ENCODE data around the gene ADAMTS17. TPM values are rescaled to one million over a fixed set of nuclear protein-coding genes. Genes with fewer than 3 reads are reported as not detected.
"Not testable (repeated sequence)": the region's sequence is repeated elsewhere in the genome, so short reads cannot be mapped to it uniquely, and the experiment has no call there.

The ADAMTS17 gene
- polyA plus RNA-seq, 4 donors, result 0.45 to 3.1 (median 1.2) TPM

GRCh38 chr15:100343251-100343650, 1.5 kb upstream of the ADAMTS17 start:
- Histone ChIP-seq H3K9me3 (ENCODE audit: control insufficient read depth in 2 of 2, insufficient read depth in 1 of 2, low read depth in 1 of 2, low read length in 1 of 2) (no peaks in the 10 kb centered on the region), H3K4me3 (ENCODE audit: low read depth in 1 of 3, low read length in 3 of 3) (no peak overlapping the region), H3K4me1 (ENCODE audit: control insufficient read depth in 3 of 3, insufficient read depth in 2 of 3, low read depth in 1 of 3, low read length in 2 of 3) (peaks cover 0 to 5% (median 0%) of the 10 kb centered on the region in 3 donors), H3K36me3 (ENCODE audit: control insufficient read depth in 3 of 3, insufficient read depth in 2 of 3, low read depth in 1 of 3, low read length in 3 of 3) (no peaks in the 10 kb centered on the region), H3K27me3 (ENCODE audit: control insufficient read depth in 3 of 3, insufficient read depth in 3 of 3, low read length in 3 of 3) (peaks cover 0 to 20% (median 0%) of the 10 kb centered on the region in 3 donors), H3K27ac (ENCODE audit: low read depth in 1 of 3, low read length in 2 of 3) (no peak overlapping the region)
- WGBS, 3 donors, result 88 to 94% (median 93%) methylated on average over 3 of the region's 3 CpGs
- no peak for DNase-seq
- FAIRE-seq, result no peak

GRCh38 chr15:100341239-100341749, 481 bp downstream of the ADAMTS17 start:
- Histone ChIP-seq H3K27ac (ENCODE audit: low read depth in 1 of 3, low read length in 2 of 3) (peak overlapping the region in 2 of 3 donors; percentile 8 to 84), H3K4me3 (ENCODE audit: low read depth in 1 of 3, low read length in 3 of 3) (peak overlapping the region; percentile 46 to 80 (median 50)), H3K4me1 (ENCODE audit: control insufficient read depth in 3 of 3, insufficient read depth in 2 of 3, low read depth in 1 of 3, low read length in 2 of 3) (peaks cover 0 to 5% (median 0%) of the 10 kb centered on the region in 3 donors), H3K27me3 (ENCODE audit: control insufficient read depth in 3 of 3, insufficient read depth in 3 of 3, low read length in 3 of 3) (peaks cover 0 to 20% (median 0%) of the 10 kb centered on the region in 3 donors), H3K36me3 (ENCODE audit: control insufficient read depth in 3 of 3, insufficient read depth in 2 of 3, low read depth in 1 of 3, low read length in 3 of 3) (no peaks in the 10 kb centered on the region), H3K9me3 (ENCODE audit: control insufficient read depth in 2 of 2, insufficient read depth in 1 of 2, low read depth in 1 of 2, low read length in 1 of 2) (no peaks in the 10 kb centered on the region)
- DNase-seq (peak in 1 of 2 donors; percentile 8), FAIRE-seq (no peak)
- 1% methylated on average over 27 to 95 of the region's 95 CpGs for WGBS, 3 donors

GRCh38 chr15:100340721-100341238, 995 bp downstream of the ADAMTS17 start:
- no peak for FAIRE-seq
- no peak overlapping the region for H3K27ac ChIP-seq (ENCODE audit: low read depth in 1 of 3, low read length in 2 of 3)
- no peaks in the 10 kb centered on the region for H3K36me3 ChIP-seq (ENCODE audit: control insufficient read depth in 3 of 3, insufficient read depth in 2 of 3, low read depth in 1 of 3, low read length in 3 of 3)
- DNase-seq, result peak in 1 of 2 donors; percentile 37
- H3K27me3 ChIP-seq (ENCODE audit: control insufficient read depth in 3 of 3, insufficient read depth in 3 of 3, low read length in 3 of 3), result peaks cover 0 to 20% (median 0%) of the 10 kb centered on the region in 3 donors
- WGBS, 3 donors, result 13 to 20% (median 18%) methylated on average over 36 to 56 of the region's 56 CpGs
- H3K4me1 ChIP-seq (ENCODE audit: control insufficient read depth in 3 of 3, insufficient read depth in 2 of 3, low read depth in 1 of 3, low read length in 2 of 3), result peaks cover 0 to 5% (median 0%) of the 10 kb centered on the region in 3 donors
- peak overlapping the region in 2 of 3 donors; percentile 50 to 80 for H3K4me3 ChIP-seq (ENCODE audit: low read depth in 1 of 3, low read length in 3 of 3)
- H3K9me3 ChIP-seq (ENCODE audit: control insufficient read depth in 2 of 2, insufficient read depth in 1 of 2, low read depth in 1 of 2, low read length in 1 of 2), result no peaks in the 10 kb centered on the region

DNA sequence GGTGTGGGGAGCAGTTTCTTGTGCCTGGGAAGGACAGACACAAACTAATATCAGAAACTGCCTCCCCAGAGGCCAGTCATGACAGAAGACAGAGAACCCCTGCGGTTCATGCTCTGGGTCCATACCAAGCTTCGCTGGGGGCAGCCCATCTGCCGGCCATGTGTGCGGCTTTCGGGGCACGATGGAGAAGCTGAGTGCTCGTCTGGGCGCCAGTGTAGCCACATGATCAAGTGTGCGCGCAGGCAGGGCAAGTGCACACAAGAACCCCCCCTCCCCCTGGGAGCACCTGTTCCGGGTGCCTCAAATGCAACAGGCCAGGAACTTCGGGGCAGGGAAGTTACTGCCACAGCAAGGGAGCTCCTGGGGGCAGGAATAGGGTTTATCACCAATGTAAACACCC, 1.8 kb downstream of the ADAMTS17 start:
- Histone ChIP-seq H3K27ac (ENCODE audit: low read depth in 1 of 3, low read length in 2 of 3) (no peak overlapping the region), H3K4me3 (ENCODE audit: low read depth in 1 of 3, low read length in 3 of 3) (no peak overlapping the region), H3K9me3 (ENCODE audit: control insufficient read depth in 2 of 2, insufficient read depth in 1 of 2, low read depth in 1 of 2, low read length in 1 of 2) (no peaks in the 10 kb centered on the region), H3K36me3 (ENCODE audit: control insufficient read depth in 3 of 3, insufficient read depth in 2 of 3, low read depth in 1 of 3, low read length in 3 of 3) (no peaks in the 10 kb centered on the region), H3K27me3 (ENCODE audit: control insufficient read depth in 3 of 3, insufficient read depth in 3 of 3, low read length in 3 of 3) (peaks cover 0 to 20% (median 0%) of the 10 kb centered on the region in 3 donors), H3K4me1 (ENCODE audit: control insufficient read depth in 3 of 3, insufficient read depth in 2 of 3, low read depth in 1 of 3, low read length in 2 of 3) (peaks cover 0 to 5% (median 0%) of the 10 kb centered on the region in 3 donors)
- WGBS, 3 donors, result 90 to 95% (median 94%) methylated on average over 11 to 12 of the region's 12 CpGs
- no peak for FAIRE-seq
- no peak for DNase-seq

GRCh38 chr15:100339451-100339850, 2.3 kb downstream of the ADAMTS17 start:
- peaks cover 0 to 20% (median 0%) of the 10 kb centered on the region in 3 donors for H3K27me3 ChIP-seq (ENCODE audit: control insufficient read depth in 3 of 3, insufficient read depth in 3 of 3, low read length in 3 of 3)
- not testable (repeated sequence) for H3K9me3 ChIP-seq (ENCODE audit: control insufficient read depth in 2 of 2, insufficient read depth in 1 of 2, low read depth in 1 of 2, low read length in 1 of 2); H3K36me3 ChIP-seq (ENCODE audit: control insufficient read depth in 3 of 3, insufficient read depth in 2 of 3, low read depth in 1 of 3, low read length in 3 of 3); FAIRE-seq; H3K4me3 ChIP-seq (ENCODE audit: low read depth in 1 of 3, low read length in 3 of 3); H3K27ac ChIP-seq (ENCODE audit: low read depth in 1 of 3, low read length in 2 of 3); H3K4me1 ChIP-seq (ENCODE audit: control insufficient read depth in 3 of 3, insufficient read depth in 2 of 3, low read depth in 1 of 3, low read length in 2 of 3)
- DNase-seq, result peak in 1 of 2 donors; percentile 24
- 28 to 73% (median 57%) methylated on average over 7 of the region's 7 CpGs for WGBS, 3 donors

DNA sequence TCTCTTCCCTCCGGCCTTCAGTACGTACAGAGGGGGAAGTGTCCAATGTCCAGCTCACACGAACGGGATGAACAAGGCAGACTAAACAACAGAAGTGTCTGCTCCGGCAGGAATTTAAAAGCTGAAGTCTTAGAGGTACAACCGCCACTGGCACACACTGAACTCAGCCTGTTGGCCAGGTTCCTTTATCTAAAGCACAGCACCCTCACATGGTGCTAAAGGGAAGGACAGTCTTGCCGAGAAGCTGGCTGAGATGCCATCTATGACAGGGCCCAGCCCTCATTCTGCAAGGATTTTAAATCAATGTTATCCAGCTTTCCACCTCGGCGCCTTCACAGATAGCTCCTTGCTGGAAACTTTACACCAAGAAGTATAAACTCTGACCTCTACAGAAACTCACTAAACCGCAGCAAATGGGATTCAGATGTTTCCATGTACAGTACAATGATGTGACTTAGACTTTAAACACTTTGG, 2.8 kb downstream of the ADAMTS17 start:
- no peaks in the 10 kb centered on the region for H3K9me3 ChIP-seq (ENCODE audit: control insufficient read depth in 2 of 2, insufficient read depth in 1 of 2, low read depth in 1 of 2, low read length in 1 of 2)
- 8 to 24% (median 20%) methylated on average over 10 of the region's 10 CpGs for WGBS, 3 donors
- FAIRE-seq (no peak), DNase-seq (peak; percentile 81)
- no peak overlapping the region for H3K4me3 ChIP-seq (ENCODE audit: low read depth in 1 of 3, low read length in 3 of 3)
- H3K27me3 ChIP-seq (ENCODE audit: control insufficient read depth in 3 of 3, insufficient read depth in 3 of 3, low read length in 3 of 3), result peaks cover 0 to 20% (median 0%) of the 10 kb centered on the region in 3 donors
- H3K4me1 ChIP-seq (ENCODE audit: control insufficient read depth in 3 of 3, insufficient read depth in 2 of 3, low read depth in 1 of 3, low read length in 2 of 3), result peaks cover 0 to 5% (median 0%) of the 10 kb centered on the region in 3 donors
- no peak overlapping the region for H3K27ac ChIP-seq (ENCODE audit: low read depth in 1 of 3, low read length in 2 of 3)
- H3K36me3 ChIP-seq (ENCODE audit: control insufficient read depth in 3 of 3, insufficient read depth in 2 of 3, low read depth in 1 of 3, low read length in 3 of 3), result no peaks in the 10 kb centered on the region

DNA sequence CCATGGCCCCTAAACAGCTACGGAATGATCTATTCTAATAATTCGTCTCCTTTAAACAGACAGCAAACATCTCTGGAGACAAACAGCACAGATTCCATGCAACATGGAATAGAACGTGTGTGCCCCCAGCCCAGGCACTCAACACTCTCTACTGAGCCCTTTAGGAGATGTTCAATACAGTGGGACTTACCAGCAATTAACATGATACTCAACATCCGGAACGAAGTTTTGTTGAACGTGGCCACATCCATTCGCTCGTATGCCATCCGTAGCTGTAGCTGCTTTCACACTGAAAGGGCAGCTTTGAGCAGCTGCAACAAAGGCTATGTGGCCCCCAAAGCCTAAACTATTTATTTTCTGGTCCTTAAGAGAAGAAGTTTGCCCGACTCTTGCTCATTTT, 3.5 kb downstream of the ADAMTS17 start:
- H3K27ac ChIP-seq (ENCODE audit: low read depth in 1 of 3, low read length in 2 of 3), result no peak overlapping the region
- FAIRE-seq (no peak), DNase-seq (no peak)
- no peak overlapping the region for H3K4me3 ChIP-seq (ENCODE audit: low read depth in 1 of 3, low read length in 3 of 3)
- WGBS, 3 donors, result 87 to 89% (median 88%) methylated on average over 10 of the region's 10 CpGs
- peaks cover 0 to 19% (median 0%) of the 10 kb centered on the region in 3 donors for H3K27me3 ChIP-seq (ENCODE audit: control insufficient read depth in 3 of 3, insufficient read depth in 3 of 3, low read length in 3 of 3)
- H3K9me3 ChIP-seq (ENCODE audit: control insufficient read depth in 2 of 2, insufficient read depth in 1 of 2, low read depth in 1 of 2, low read length in 1 of 2), result no peaks in the 10 kb centered on the region
- no peaks in the 10 kb centered on the region for H3K36me3 ChIP-seq (ENCODE audit: control insufficient read depth in 3 of 3, insufficient read depth in 2 of 3, low read depth in 1 of 3, low read length in 3 of 3)
- H3K4me1 ChIP-seq (ENCODE audit: control insufficient read depth in 3 of 3, insufficient read depth in 2 of 3, low read depth in 1 of 3, low read length in 2 of 3), result peaks cover 0 to 5% (median 0%) of the 10 kb centered on the region in 3 donors

DNA sequence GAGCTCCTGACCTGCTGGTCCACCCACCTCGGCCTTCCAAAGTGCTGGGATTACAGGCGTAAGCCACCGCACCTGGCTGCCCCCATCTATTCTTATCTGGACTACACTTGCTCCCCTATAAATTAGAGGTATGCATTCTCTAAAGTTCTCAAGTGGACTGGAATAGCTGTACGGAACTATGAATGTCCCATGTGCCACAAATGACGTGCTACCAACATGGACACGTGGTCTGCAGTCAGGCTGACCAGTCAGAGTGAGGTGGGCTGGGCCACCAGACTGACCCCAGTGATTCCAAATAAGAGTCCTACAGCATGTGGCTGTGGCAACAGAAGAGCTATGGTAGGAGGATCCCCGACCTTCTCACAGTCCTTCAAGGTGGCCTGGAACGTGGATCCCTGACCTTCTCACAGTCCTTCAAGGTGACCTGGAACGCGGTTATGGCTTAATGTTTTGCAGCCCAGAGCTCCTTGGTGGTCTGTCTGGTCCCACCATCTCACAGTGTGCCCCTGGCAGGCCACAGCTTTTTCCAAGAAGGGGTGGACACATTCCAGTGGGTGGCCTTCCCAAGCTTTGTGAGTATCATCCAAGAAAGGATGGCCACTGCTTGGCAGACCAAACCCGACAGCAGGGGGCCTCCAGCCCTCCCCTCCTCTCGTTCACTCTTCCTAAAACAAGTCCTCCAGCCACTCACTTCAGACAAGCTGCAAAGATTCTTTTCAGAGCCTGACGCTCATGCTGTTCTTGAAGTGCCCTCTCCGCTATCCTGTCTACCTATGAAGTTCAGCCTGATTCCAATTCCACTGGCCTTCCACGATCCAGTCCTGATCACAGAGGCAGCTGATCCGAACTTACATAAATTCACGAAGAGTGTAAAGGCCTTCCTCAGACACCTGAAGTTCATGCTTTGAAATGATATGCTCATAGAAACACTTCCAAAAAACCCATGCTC, 4.4 kb downstream of the ADAMTS17 start:
- Histone ChIP-seq H3K4me1 (ENCODE audit: control insufficient read depth in 3 of 3, insufficient read depth in 2 of 3, low read depth in 1 of 3, low read length in 2 of 3) (peaks cover 0 to 5% (median 0%) of the 10 kb centered on the region in 3 donors), H3K27me3 (ENCODE audit: control insufficient read depth in 3 of 3, insufficient read depth in 3 of 3, low read length in 3 of 3) (peaks cover 0 to 10% (median 0%) of the 10 kb centered on the region in 3 donors), H3K27ac (ENCODE audit: low read depth in 1 of 3, low read length in 2 of 3) (no peak overlapping the region), H3K4me3 (ENCODE audit: low read depth in 1 of 3, low read length in 3 of 3) (no peak overlapping the region), H3K9me3 (ENCODE audit: control insufficient read depth in 2 of 2, insufficient read depth in 1 of 2, low read depth in 1 of 2, low read length in 1 of 2) (no peaks in the 10 kb centered on the region), H3K36me3 (ENCODE audit: control insufficient read depth in 3 of 3, insufficient read depth in 2 of 3, low read depth in 1 of 3, low read length in 3 of 3) (no peaks in the 10 kb centered on the region)
- FAIRE-seq (no peak), DNase-seq (no peak)
- WGBS, 3 donors, result 93 to 97% (median 93%) methylated on average over 17 of the region's 17 CpGs
